Coronary artery (tissue), 2 donors: ENCODE results near the gene OBSCN.

Experiments
- DNase-seq: peaks from one replicate; pipeline ENCODE4 v3.0.0-alpha.2; 2017; ENCODE audit warnings: low spot score
- H3K27ac ChIP-seq, 2 donors: fragments of 200-600 bp; sonication (generic); one replicate each; pipeline ENCODE4 v1.5.1; 2016 to 2019
- H3K4me3 ChIP-seq: fragments of 200-600 bp; sonication (generic); 2 replicates; pipeline ENCODE4 v1.5.1; 2016; ENCODE audit warnings: mild to moderate bottlenecking, moderate library complexity
- TF ChIP-seq, protein P1 (sequence below): fragments of 200-600 bp; sonication (generic); IDR thresholded peaks from one replicate; pipeline ENCODE4 v1.5.1; 2019; ENCODE audit warnings: antibody characterized with exemption

Gene OBSCN

DNA sequence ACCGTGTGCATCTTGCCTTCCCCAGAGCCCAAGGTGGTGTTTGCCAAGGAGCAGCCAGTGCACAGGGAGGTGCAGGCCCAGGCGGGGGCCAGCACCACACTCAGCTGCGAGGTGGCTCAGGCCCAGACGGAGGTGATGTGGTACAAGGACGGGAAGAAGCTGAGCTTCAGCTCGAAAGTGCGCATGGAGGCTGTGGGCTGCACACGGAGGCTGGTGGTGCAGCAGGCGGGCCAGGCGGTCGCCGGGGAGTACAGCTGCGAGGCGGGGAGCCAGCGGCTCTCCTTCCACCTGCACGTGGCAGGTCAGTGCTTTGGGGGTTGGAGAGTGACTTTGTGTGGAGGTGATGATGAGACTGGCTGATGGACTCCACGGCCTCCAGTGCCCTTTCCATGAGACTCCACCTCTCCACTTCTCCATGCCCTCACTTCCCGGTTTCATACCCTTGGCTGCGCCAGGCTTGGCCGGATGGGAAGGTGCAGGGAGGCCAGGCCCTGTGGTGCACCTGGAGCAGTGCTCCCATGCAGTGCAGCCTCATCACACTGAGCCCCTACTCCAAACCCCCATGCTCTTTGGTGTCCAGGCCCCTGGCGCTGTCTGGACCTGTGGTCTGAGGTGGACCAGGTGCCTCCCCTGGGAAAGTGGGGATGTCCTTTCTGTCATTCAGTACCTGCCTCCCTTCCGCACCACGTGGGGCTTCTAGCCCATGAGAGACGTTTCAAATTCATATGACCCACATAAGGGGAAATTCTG, 49.0 kb downstream of the OBSCN start:
- TF ChIP-seq, protein P1, sequence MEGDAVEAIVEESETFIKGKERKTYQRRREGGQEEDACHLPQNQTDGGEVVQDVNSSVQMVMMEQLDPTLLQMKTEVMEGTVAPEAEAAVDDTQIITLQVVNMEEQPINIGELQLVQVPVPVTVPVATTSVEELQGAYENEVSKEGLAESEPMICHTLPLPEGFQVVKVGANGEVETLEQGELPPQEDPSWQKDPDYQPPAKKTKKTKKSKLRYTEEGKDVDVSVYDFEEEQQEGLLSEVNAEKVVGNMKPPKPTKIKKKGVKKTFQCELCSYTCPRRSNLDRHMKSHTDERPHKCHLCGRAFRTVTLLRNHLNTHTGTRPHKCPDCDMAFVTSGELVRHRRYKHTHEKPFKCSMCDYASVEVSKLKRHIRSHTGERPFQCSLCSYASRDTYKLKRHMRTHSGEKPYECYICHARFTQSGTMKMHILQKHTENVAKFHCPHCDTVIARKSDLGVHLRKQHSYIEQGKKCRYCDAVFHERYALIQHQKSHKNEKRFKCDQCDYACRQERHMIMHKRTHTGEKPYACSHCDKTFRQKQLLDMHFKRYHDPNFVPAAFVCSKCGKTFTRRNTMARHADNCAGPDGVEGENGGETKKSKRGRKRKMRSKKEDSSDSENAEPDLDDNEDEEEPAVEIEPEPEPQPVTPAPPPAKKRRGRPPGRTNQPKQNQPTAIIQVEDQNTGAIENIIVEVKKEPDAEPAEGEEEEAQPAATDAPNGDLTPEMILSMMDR = no peak
- no peak overlapping the region for H3K27ac ChIP-seq
- H3K4me3 ChIP-seq = no peak overlapping the region
- no peak for DNase-seq

DNA sequence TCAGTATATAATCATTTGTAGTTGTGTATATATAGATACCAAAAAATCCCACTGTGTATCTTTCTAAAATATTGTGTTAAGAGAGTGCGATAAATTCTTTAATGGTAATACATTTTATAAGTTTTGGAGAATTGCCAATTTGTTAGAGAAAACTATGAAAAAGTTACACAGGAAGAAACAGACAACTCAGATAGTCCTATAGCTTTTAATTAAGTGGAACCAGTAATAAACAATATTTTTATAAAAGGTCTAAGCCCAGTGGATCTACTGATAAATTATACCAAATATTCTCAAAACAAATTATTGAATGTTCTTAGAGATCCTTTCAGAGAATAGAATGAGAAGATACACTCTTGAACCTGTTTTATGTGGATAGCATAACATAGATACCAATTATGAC, 50.6 kb downstream of the OBSCN start:
- DNase-seq = no peak
- TF ChIP-seq, protein P1 = no peak
- Histone ChIP-seq H3K27ac (no peak overlapping the region), H3K4me3 (no peak overlapping the region)

DNA sequence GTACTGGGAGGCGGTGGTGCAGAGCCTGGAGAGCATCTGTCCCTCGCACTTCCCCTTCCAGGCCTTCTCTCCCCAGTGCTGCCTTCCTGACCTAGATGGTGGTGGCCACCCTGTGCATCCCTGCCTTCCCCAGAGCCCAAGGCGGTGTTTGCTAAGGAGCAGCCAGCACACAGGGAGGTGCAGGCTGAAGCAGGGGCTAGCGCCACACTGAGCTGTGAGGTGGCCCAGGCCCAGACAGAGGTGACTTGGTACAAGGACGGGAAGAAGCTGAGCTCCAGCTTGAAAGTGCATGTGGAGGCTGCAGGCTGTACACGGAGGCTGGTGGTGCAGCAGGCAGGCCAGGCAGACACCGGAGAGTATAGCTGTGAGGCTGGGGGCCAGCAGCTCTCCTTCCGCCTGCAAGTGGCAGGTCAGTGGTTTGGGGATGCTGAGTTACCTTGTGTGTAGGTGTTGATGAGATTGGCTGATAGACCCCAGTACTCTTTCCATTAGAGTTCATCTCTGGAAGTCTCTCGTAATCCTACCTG, 51.6 kb downstream of the OBSCN start:
- Histone ChIP-seq H3K4me3 (no peak overlapping the region), H3K27ac (no peak overlapping the region)
- TF ChIP-seq, protein P1 = no peak
- no peak for DNase-seq

DNA sequence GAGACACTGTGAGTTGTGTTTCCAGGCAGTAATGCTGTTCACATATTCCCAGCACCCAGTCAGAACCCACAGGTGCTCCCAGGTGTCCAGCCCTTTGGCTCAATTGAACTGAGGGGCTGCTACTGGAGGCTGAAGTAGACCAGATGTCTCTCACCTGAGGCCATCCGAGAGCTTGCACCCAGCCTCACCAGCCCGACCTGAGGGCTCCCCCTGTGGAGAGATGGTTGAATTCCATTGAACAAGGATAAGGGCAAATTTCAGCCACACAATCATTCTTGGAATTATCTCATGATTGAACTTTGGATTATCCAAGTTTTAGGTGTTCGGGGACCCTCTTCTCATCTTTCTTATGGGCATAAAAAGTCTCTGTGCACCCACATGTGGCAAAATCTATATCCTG, 52.1 kb downstream of the OBSCN start:
- TF ChIP-seq, protein P1 = no peak
- H3K27ac ChIP-seq = no peak overlapping the region
- H3K4me3 ChIP-seq = no peak overlapping the region
- DNase-seq = no peak

DNA sequence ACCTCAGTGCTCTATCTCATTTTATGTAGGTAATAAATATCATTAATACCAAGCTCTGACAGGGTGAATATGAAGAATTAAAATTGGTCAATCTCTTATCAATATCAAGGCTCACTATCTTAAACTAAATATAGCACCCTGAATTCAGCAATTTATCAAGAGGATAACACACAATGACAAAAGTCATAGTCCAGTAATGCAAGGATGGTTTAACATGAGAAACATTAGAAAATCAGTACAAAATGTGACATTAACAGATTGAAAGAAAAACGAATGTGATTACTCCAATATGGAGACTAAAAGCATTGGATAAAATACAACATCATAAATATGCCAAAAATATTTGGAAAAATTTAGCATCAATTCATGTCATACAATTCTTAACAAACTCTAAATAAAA, 53.9 kb downstream of the OBSCN start:
- Histone ChIP-seq H3K4me3 (no peak overlapping the region), H3K27ac (no peak overlapping the region)
- no peak for DNase-seq
- TF ChIP-seq, protein P1 = no peak

DNA sequence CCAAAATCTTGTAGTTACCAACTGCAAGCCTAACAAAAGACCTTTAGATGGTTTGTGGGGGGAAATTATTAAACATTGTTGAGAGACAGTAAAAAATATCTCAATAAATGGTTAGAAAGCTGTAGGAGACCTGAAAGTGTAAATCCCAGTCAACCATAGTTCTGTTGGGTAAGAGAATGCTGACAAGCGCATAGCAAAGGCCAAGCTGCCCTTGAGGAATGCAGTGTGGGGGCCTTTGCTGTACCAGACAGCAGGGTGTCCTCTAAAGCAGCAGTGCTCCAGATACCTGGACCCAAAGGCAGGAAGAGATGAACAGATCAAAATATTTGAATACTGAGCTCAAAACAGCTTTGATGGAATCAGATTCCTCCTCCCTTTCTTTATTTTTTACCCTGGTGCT, 54.6 kb downstream of the OBSCN start:
- TF ChIP-seq, protein P1 = no peak
- H3K27ac ChIP-seq = no peak overlapping the region
- no peak for DNase-seq
- no peak overlapping the region for H3K4me3 ChIP-seq

DNA sequence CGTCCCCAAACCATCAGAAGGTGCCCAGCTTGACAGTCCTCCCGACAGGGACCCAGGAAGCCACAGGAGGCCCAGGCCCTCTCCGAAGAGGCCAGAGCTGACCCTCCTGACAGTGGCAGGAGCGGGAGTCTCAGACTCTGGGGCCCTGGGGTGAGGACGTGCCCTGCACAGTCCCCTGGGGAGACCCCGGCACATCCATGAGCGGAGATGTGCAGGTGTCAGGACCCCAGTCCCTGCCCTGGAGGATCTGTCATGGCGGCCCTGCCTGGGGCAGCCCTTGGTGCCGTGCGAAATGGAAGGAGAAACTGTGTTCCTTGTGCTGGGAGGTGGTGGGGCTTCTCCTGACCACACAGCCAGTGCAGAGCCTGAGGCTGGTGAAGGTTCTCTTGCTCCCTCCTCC, 55.8 kb downstream of the OBSCN start:
- no peak for DNase-seq
- Histone ChIP-seq H3K27ac (no peak overlapping the region), H3K4me3 (no peak overlapping the region)
- TF ChIP-seq, protein P1 = no peak
